Epithelial cell of proximal tubule (primary cell): ENCODE measurements around the gene TMEM41B. TPM values are rescaled to one million over a fixed set of nuclear protein-coding genes. Genes with fewer than 3 reads are reported as not detected.
"Not testable (repeated sequence)": the region's sequence is repeated elsewhere in the genome, so short reads cannot be mapped to it uniquely, and the experiment has no call there.

ENCODE experiments used
- DNase-seq: peaks from one replicate; pipeline ENCODE4 v3.0.0-alpha.2; 2011; ENCODE audit warnings: low read depth
- H3K4me3 ChIP-seq: 2 replicates; pipeline ENCODE4 v1.5.1; 2011; ENCODE audit warnings: low read depth, mild to moderate bottlenecking, low read length
- CTCF ChIP-seq: conservative IDR thresholded peaks from 2 replicates; pipeline ENCODE4 v1.5.1; 2012; ENCODE audit warnings: low read depth, mild to moderate bottlenecking, low read length
- total RNA-seq: library from RNA; depleted of rRNA; stranded (reverse); fragments of >200 nt; gene quantifications from 2 replicates; pipeline ENCODE4 v1.2.3, GENCODE V29; 2015

TMEM41B gene
- total RNA-seq, 1 donor from 2014 or later = 38.0 TPM

- DNase-seq = no peak
- no peak overlapping the region for H3K4me3 ChIP-seq
- no peak for TF ChIP-seq CTCF
These were observed 61.3 kb downstream of the TMEM41B start for GRCh38 chr11:9253086-9253485.

GRCh38 chr11:9251311-9251710 lies 63.1 kb downstream of the TMEM41B start:
- no peak for TF ChIP-seq CTCF
- H3K4me3 ChIP-seq = no peak overlapping the region
- no peak for DNase-seq

GRCh38 chr11:9250139-9250582 lies 64.2 kb downstream of the TMEM41B start:
- TF ChIP-seq CTCF = no peak
- no peak overlapping the region for H3K4me3 ChIP-seq
- DNase-seq = no peak

- no peak for TF ChIP-seq CTCF
- no peak for DNase-seq
- H3K4me3 ChIP-seq = no peak overlapping the region
These were observed 65.1 kb downstream of the TMEM41B start for GRCh38 chr11:9249252-9249651.

- TF ChIP-seq CTCF = no peak
- no peak for DNase-seq
- no peak overlapping the region for H3K4me3 ChIP-seq
These were observed 66.5 kb downstream of the TMEM41B start for GRCh38 chr11:9247863-9248262.

- DNase-seq, H3K4me3 ChIP-seq: not testable (repeated sequence)
These were observed 78.2 kb downstream of the TMEM41B start for GRCh38 chr11:9236242-9236641.

- no peak overlapping the region for H3K4me3 ChIP-seq
- DNase-seq = no peak
- no peak for TF ChIP-seq CTCF
These were observed 81.9 kb downstream of the TMEM41B start for GRCh38 chr11:9232482-9232881.

- DNase-seq = no peak
- no peak for TF ChIP-seq CTCF
- H3K4me3 ChIP-seq = no peak overlapping the region
These were observed 82.6 kb downstream of the TMEM41B start for GRCh38 chr11:9231848-9232177.
